NCI-H1930 (cell line): ENCODE measurements around the gene TC2N.
"Not testable (repeated sequence)": the region's sequence is repeated elsewhere in the genome, so short reads cannot be mapped to it uniquely, and the experiment has no call there.

Experiments
- DNase-seq, 2 experiments: peaks; one replicate each; lab custom pipeline; 2025; lab: John Stamatoyannopoulos, UW

The TC2N gene

DNA sequence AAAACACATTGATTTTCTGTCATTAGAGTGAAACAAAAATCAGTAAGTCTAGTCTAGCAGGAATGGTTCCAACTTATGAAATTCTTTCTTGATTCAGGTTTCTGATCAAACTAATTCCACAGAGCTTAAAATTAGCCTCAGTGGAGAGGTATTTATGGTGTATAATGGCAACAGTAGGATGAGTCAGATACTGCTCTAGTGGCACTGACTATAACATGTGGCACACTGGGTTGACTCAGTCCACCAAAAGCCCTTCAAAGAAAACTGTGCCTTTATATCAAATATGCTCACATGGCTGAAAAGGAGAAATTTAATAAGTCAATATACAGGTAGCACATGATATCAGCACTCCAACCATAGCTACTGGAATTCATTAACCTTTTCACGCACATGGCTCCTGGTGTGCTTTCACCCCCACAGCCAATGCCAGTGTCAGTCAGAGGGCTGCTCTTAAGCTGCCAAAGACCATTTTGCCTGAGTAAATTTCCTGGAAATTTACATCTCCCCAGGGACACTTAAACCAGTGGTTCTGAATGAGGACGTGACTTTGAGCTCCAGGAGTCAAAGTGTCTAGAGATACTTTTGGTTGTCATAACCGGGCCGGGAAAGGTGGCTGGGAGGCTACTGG lies 113.7 kb downstream of the TC2N start:
- DNase-seq: no peak

DNA sequence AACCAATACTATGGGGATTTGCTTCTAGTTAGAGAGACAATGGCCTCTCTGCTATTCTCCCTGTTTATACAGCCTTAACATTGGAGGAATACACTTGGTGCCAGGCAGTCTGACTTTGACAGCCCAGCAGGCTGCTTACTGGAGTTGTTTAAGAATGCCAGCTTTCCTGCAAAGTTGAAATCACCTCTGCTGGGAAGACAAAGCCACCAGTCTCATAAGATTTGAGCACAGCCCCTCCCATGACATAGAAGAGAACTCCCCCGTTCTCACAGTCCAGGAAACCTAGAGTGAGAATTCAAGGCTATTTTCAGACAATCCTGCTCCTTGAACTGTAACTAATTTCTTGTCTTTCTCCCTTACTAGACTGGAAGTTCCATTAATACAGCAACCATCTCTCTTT lies 114.4 kb downstream of the TC2N start:
- DNase-seq: no peak

- DNase-seq: no peak
Observed at GRCh38 chr14:91751719-91752118, 115.6 kb downstream of the TC2N start.

- no peak for DNase-seq
Observed at GRCh38 chr14:91750634-91751198, 116.6 kb downstream of the TC2N start.

- DNase-seq: no peak
Observed at GRCh38 chr14:91749868-91750267, 117.5 kb downstream of the TC2N start.

- no peak for DNase-seq
Observed at GRCh38 chr14:91748049-91748448, 119.3 kb downstream of the TC2N start.

- DNase-seq: no peak
Observed at GRCh38 chr14:91745344-91745743, 122.0 kb downstream of the TC2N start.

GRCh38 chr14:91744068-91744480 lies 123.3 kb downstream of the TC2N start:
- no peak for DNase-seq

GRCh38 chr14:91743305-91743653 lies 124.1 kb downstream of the TC2N start:
- DNase-seq: no peak

DNA sequence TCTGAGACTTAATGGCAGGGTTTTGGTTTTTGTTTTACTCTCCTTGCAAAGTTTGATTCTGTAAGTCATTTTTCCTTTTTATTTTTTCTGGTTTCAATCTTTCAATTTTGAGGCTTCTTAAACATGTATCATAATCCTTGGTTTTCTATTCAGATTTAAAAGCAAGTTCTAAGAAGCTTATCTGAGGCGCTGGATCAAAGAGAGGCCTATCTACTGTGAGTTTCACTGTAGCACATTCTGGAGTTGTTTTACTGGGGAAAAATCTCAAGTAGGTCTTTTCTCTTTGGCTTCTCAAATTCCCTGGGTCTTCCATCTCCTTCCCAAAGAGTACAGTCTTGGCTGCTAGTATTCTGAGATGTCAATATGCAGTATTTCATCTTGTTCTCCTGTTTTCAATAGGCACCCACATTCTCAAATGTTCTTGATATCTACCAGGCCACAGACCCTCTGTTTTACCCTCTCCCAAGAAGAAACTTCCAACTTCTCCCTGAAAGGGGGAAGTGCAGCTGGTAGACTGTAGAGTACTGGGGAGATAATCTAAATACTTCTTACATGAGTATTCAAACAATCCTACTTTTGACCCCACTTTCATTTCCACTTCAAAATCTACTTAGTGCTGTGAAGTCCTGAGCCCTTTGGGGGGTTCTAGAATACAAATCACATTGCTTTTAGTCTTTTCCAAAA lies 124.6 kb downstream of the TC2N start:
- no peak for DNase-seq

DNA sequence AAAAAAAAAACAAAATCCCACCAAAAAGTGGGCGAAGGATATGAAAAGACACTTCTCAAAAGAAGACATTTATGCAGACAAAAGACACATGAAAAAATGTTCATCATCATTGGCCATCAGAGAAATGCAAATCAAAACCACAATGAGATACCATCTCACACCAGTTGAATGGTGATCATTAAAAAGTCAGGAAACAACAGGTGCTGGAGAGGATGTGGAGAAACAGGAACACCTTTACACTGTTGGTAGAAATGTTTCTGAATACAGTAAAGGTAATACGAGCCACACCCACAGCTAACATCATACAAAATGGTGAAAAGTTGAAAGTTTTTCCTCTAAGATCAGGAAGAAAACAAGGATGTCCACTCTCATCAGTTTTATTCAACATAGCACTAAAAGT lies 127.5 kb downstream of the TC2N start:
- not testable (repeated sequence) for DNase-seq

- DNase-seq: no peak
Observed at GRCh38 chr14:91737619-91738018, 129.7 kb downstream of the TC2N start.

GRCh38 chr14:91732859-91733477 lies 134.4 kb downstream of the TC2N start:
- DNase-seq: no peak

DNA sequence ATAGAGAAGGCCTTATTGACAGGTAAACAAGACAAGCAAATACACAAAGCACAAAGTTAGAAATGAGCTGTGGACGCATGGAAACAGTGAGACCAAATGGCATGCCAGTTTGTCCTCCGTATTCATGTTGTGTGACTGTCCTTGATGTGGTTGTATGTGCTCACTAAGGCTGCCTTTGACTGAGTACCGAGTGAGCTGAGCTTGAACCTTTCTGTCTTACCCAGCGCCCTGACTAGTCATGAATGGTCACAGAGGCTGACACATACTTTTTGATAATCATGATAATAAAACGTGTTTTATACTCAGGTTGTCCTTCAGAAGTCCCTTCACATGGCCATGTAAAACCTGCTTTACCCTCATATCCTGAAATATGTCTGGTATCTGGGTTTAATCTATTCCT lies 134.9 kb downstream of the TC2N start:
- no peak for DNase-seq

DNA sequence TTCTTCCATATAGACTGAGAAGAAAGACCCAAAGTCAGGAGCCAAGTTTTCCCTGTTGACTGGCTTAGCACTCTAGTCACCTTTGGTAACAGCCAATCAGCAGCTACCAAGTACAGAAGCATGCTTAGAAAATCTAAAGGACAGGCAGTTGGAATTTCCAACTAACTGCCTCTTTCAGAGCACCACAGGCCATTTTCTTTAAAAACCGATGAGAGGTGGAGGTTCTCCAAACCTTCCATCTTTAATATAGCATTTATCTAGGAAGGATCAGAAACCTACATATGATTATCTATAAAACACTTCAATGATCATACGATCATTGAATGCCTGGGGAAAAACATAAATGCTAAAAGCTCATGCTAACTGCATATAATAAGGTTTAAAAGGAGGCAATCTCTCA lies 135.3 kb downstream of the TC2N start, which contains the start of gene CATSPERB:
TSS of gene CATSPERB (minus strand) at position 101 of the 400 bp plus-strand sequence. CDS start 2,607 bp downstream, outside the sequence.
- no peak for DNase-seq

DNA sequence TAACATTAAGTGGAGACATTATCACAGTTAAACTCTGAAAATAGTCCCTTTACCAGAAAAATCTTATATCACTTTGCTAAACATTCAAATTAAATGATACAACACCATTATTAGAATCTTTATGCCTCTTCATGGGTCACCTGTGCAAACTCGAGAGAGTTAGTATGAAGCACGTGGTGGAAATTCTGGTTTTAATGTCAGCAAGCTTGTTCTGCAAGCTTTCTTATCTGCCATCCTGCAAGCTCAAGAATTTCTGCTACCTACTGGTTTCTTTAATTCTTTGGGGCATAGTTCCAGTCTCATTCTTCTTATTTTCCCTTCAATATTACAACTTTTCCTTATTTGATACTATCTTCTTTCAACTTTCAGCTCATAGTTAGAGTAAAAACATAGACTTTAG lies 136.3 kb downstream of the TC2N start:
- no peak for DNase-seq

- DNase-seq: no peak
Observed at GRCh38 chr14:91729756-91730155, 137.6 kb downstream of the TC2N start.
